Ovary (tissue), 9 donors: ENCODE measurements around the gene STT3B. TPM values are rescaled to one million over a fixed set of nuclear protein-coding genes. Genes with fewer than 3 reads are reported as not detected.

Experiments used
- DNase-seq, 5 donors: peaks; one replicate each; pipeline ENCODE4 v3.0.0-alpha.2; 2019 to 2020
- H3K27ac ChIP-seq, 2 donors: fragments of 200-600 bp; one replicate each; pipeline versions ENCODE4 v1.5.1 to v1.8.0; 2019 to 2022
- H3K27me3 ChIP-seq: fragments of 200-600 bp; one replicate; pipeline ENCODE4 v1.8.0; 2022
- H3K36me3 ChIP-seq: fragments of 200-600 bp; sonication (generic); one replicate; pipeline ENCODE4 v1.5.1; 2019
- H3K4me1 ChIP-seq: one replicate; pipeline ENCODE4 v1.8.1; 2013; ENCODE audit warnings: mild to moderate bottlenecking, moderate library complexity; ENCODE audit not compliant: insufficient read depth
- H3K4me3 ChIP-seq: fragments of 200-600 bp; sonication (generic); one replicate; pipeline ENCODE4 v1.5.1; 2017
- H3K9me3 ChIP-seq, 2 donors: fragments of 200-600 bp in 1 of 2; sonication (generic) in 1 of 2; one replicate each; pipeline versions ENCODE4 v1.5.1 to v1.8.1; 2013 to 2019; ENCODE audit warnings: mild to moderate bottlenecking in 1 of 2, moderate library complexity in 1 of 2
- EP300 ChIP-seq: sonication (generic); formaldehyde crosslinking; IDR thresholded peaks from one replicate; pipeline ENCODE4 v1.6.1; 2017; ENCODE audit warnings: antibody characterized with exemption
- POLR2A ChIP-seq: fragments of 450-650 bp; IDR thresholded peaks from one replicate; pipeline ENCODE4 v1.6.1; 2017; ENCODE audit warnings: antibody characterized with exemption, mild to moderate bottlenecking, moderate library complexity
- WGBS, 3 donors: extraction: QIAGEN DNeasy Blood & Tissue Kit in 1 of 3; methylation state at CpG; one replicate each; pipeline versions ENCODE4 v1.1.5 to v1.1.7; 2013 to 2017; 5-methylcytosine and 5-hydroxymethylcytosine counted together
- intact Hi-C, 4 donors: fragments of 100-400 bp; cut with DNase I; formaldehyde crosslinking; loops; one replicate each; pipeline versions ENCODE4 v1.11.0 to v1.15.1; 2022 to 2023
- polyA plus RNA-seq, 2 donors: library from polyadenylated mRNA; stranded (reverse); fragments of 200-250 nt in 1 of 2; fragments of 350-450 nt in 1 of 2; fragmentation: Illumina TruSeq in 1 of 2; extraction: RNeasy Lipid Tissue Mini Kit (QIAGEN cat#74804) in 1 of 2; gene quantifications; one replicate each; pipeline ENCODE4 v1.2.3, GENCODE V29; 2013 to 2014
- total RNA-seq, 7 donors: library from RNA; depleted of rRNA in 2 of 7; stranded (reverse); fragments of >200 nt in 2 of 7; fragmentation: NEBNext Ultra II Directional in 3 of 7; extraction: Animal tissue kit (Norgen Biotek cat#: 25700) in 3 of 7; gene quantifications; one replicate each; pipeline versions ENCODE4 v1.1.0 to v1.2.4, GENCODE V29; 2016 to 2023
- TF ChIP-seq, protein P1 (sequence below), 3 donors: fragments of 450-650 bp in 2 of 3; fragments of 200-600 bp in 1 of 3; IDR thresholded peaks; one replicate each; pipeline versions ENCODE4 v1.5.1 to v1.8.0; 2016 to 2022; ENCODE audit warnings: antibody characterized with exemption in 3 of 3, mild to moderate bottlenecking in 1 of 3
- donor health status: DM: no; HTN: no; CAD: no; lungs with moderate emphysema.
- donor health status: DM: no; HTN: no; CAD: no.
- donor health status: Bipolar disorder and iron deficiency.
- donor health status: DM: yes; HTN: yes; CAD: no.
- donor health status: DM: no; HTN: no; CAD: no.
- donor health status: DM: yes; HTN: yes; CAD: no.

STT3B gene
- total and polyA plus RNA-seq, 9 donors = 79.8 to 233 (median 137) TPM

DNA sequence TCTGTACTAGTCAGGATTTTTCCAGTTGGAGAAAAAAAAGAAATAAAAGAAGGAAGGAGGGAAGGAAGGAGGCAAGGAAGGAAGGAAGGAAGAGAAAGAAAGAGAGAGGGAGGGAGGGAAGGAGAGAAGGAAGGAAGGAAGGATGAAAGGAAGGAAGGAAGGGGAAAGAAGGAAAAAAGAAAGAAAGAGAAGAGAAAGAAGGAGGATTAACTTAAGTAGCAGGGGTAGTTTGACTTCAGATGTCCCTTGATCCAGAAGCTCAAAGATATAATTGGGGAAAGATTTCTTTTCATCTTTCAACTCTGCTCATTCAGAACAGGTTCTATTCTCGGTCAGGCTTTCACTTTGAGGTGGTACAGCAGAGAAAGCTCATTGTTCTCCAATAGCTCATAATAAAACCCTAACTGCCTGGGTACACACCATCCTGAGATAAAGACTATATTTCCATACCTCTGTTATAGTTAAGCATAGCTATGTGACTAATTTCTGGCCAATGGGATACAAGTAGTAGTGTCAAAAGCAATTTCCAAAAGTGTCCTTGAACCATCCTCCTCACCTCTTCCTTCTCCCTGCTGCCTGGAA lies 23.5 kb upstream of the STT3B start:
- Histone ChIP-seq H3K4me1 (no peaks in the 10 kb centered on the region), H3K27me3 (no peaks in the 10 kb centered on the region), H3K27ac (no peak overlapping the region), H3K4me3 (no peak overlapping the region), H3K36me3 (no peaks in the 10 kb centered on the region), H3K9me3 (no peaks in the 10 kb centered on the region)
- DNase-seq = no peak
- WGBS, 3 donors = 89 to 90% (median 90%) methylated on average over 1 of the region's 1 CpG
- TF ChIP-seq POLR2A (no peak), EP300 (no peak)
- TF ChIP-seq, protein P1, sequence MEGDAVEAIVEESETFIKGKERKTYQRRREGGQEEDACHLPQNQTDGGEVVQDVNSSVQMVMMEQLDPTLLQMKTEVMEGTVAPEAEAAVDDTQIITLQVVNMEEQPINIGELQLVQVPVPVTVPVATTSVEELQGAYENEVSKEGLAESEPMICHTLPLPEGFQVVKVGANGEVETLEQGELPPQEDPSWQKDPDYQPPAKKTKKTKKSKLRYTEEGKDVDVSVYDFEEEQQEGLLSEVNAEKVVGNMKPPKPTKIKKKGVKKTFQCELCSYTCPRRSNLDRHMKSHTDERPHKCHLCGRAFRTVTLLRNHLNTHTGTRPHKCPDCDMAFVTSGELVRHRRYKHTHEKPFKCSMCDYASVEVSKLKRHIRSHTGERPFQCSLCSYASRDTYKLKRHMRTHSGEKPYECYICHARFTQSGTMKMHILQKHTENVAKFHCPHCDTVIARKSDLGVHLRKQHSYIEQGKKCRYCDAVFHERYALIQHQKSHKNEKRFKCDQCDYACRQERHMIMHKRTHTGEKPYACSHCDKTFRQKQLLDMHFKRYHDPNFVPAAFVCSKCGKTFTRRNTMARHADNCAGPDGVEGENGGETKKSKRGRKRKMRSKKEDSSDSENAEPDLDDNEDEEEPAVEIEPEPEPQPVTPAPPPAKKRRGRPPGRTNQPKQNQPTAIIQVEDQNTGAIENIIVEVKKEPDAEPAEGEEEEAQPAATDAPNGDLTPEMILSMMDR (IDR thresholded peaks at IDR 0.05) = no peak
- intact Hi-C loops = no loop called here

DNA sequence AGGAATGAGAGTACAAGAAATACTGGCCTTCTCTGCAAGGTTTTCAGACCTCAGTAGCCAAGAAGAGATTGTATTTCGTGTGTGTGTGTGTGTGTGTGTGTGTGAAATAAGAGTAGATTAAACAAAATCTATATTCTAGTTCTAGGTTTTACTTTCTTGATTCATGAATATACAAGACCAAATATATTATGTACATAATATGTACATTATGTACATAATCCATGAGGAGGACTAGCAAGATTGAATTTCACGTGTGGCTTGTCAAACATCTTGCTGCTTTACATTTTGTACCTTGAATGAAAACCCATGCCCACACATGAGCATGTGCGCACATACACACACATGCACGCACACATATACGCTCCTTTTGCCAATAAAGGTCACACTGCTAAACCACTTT lies 18.2 kb upstream of the STT3B start:
- Histone ChIP-seq H3K4me1 (no peaks in the 10 kb centered on the region), H3K4me3 (no peak overlapping the region), H3K9me3 (no peaks in the 10 kb centered on the region), H3K36me3 (no peaks in the 10 kb centered on the region), H3K27me3 (no peaks in the 10 kb centered on the region), H3K27ac (no peak overlapping the region)
- intact Hi-C loops = no loop called here
- 90 to 95% (median 93%) methylated on average over 5 of the region's 5 CpGs for WGBS, 3 donors
- no peak for DNase-seq
- TF ChIP-seq, protein P1 (IDR thresholded peaks at IDR 0.05) = no peak
- TF ChIP-seq EP300 (no peak), POLR2A (no peak)

GRCh38 chr3:31515486-31516284 lies 17.0 kb upstream of the STT3B start:
- Histone ChIP-seq H3K27me3 (no peaks in the 10 kb centered on the region), H3K4me1 (no peaks in the 10 kb centered on the region), H3K36me3 (no peaks in the 10 kb centered on the region), H3K4me3 (no peak overlapping the region), H3K27ac (no peak overlapping the region), H3K9me3 (no peaks in the 10 kb centered on the region)
- WGBS, 3 donors = 98 to 99% (median 98%) methylated on average over 2 of the region's 2 CpGs
- no peak for DNase-seq
- intact Hi-C loops = no loop called here
- TF ChIP-seq POLR2A (no peak), EP300 (no peak)
- TF ChIP-seq, protein P1 (IDR thresholded peaks at IDR 0.05) = no peak

GRCh38 chr3:31516757-31517156 lies 16.0 kb upstream of the STT3B start:
- intact Hi-C loops = no loop called here
- no peak for DNase-seq
- no peaks in the 10 kb centered on the region for H3K36me3 ChIP-seq
- TF ChIP-seq POLR2A (no peak), EP300 (no peak)
- TF ChIP-seq, protein P1 (IDR thresholded peaks at IDR 0.05) = no peak
- no peak overlapping the region for H3K4me3 ChIP-seq
- H3K9me3 ChIP-seq = no peaks in the 10 kb centered on the region
- no peak overlapping the region for H3K27ac ChIP-seq
- H3K27me3 ChIP-seq = no peaks in the 10 kb centered on the region
- 79 to 87% (median 86%) methylated on average over 3 of the region's 3 CpGs for WGBS, 3 donors
- no peaks in the 10 kb centered on the region for H3K4me1 ChIP-seq
